MG63 (cell line): ENCODE data around the gene ALS2CL. TPM values are rescaled to one million over a fixed set of nuclear protein-coding genes. Genes with fewer than 3 reads are reported as not detected.

Experiments
- DNase-seq: peaks from one replicate; pipeline ENCODE4 v3.0.0-alpha.2; 2020
- H3K27me3 ChIP-seq: fragments of 250-450 bp; sonication (Bioruptor Pico); 2 replicates; pipeline ENCODE4 v1.5.1; 2020; ENCODE audit warnings: mild to moderate bottlenecking, moderate library complexity
- H3K36me3 ChIP-seq: fragments of 250-450 bp; sonication (Bioruptor Pico); 2 replicates; pipeline ENCODE4 v1.5.1; 2020; ENCODE audit warnings: mild to moderate bottlenecking, moderate library complexity
- H3K4me3 ChIP-seq: fragments of 250-450 bp; sonication (Bioruptor Pico); 2 replicates; pipeline ENCODE4 v1.5.1; 2020; ENCODE audit warnings: mild to moderate bottlenecking, moderate library complexity
- H3K9me3 ChIP-seq: fragments of 250-450 bp; sonication (Bioruptor Pico); 2 replicates; pipeline ENCODE4 v1.5.1; 2020; ENCODE audit warnings: mild to moderate bottlenecking, moderate library complexity
- total RNA-seq: library from RNA; depleted of rRNA; stranded (reverse); fragments of >200 nt; shearing (Covaris generic); gene quantifications from 2 replicates; pipeline ENCODE4 v1.2.3, GENCODE V29; 2014; ENCODE audit warnings: low replicate concordance

Gene ALS2CL
- total RNA-seq, 1 experiment from 2014 or later = 1.2 TPM

DNA sequence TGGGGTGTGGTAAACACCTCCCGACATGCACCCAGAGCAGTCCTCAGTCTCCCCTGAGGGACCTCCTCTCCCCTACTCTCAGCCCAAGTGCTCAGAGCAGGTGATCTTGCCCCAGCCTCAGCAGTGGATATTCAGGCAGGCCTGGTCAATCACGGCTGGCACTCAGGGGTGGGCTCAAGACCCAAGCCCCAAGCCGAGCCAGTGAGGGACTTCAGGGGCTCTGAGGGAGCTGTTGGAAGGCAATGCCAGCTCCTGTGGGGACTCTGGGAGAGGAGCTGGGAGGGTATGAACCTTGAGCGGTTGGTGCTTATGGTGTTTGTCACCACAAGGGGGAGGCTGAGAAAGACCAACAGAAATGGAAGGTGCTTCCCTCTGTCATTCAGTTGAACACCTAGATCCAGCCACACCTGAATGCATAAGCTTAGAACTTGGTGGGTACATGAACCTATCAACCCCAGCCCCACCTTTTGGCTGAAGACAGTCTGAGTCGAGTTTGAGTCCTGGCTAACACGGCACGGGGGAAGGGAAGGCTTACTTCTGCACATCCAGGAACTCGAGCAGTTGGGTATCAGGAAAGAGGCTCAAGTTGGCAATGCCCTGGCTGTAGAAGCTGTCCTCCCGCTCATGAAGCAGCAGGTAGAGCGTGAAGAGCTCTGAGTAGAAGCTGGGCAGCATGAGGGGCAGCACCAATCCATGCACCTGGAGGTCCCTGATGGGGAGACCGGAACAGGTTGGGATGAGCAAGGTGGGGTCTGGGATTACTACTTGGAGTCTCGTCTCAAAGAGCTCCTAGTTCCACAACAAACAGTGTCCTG, 19.2 kb downstream of the ALS2CL start:
- no peak for DNase-seq
- Histone ChIP-seq H3K9me3 (no peaks in the 10 kb centered on the region), H3K27me3 (no peaks in the 10 kb centered on the region), H3K4me3 (no peak overlapping the region), H3K36me3 (no peaks in the 10 kb centered on the region)

DNA sequence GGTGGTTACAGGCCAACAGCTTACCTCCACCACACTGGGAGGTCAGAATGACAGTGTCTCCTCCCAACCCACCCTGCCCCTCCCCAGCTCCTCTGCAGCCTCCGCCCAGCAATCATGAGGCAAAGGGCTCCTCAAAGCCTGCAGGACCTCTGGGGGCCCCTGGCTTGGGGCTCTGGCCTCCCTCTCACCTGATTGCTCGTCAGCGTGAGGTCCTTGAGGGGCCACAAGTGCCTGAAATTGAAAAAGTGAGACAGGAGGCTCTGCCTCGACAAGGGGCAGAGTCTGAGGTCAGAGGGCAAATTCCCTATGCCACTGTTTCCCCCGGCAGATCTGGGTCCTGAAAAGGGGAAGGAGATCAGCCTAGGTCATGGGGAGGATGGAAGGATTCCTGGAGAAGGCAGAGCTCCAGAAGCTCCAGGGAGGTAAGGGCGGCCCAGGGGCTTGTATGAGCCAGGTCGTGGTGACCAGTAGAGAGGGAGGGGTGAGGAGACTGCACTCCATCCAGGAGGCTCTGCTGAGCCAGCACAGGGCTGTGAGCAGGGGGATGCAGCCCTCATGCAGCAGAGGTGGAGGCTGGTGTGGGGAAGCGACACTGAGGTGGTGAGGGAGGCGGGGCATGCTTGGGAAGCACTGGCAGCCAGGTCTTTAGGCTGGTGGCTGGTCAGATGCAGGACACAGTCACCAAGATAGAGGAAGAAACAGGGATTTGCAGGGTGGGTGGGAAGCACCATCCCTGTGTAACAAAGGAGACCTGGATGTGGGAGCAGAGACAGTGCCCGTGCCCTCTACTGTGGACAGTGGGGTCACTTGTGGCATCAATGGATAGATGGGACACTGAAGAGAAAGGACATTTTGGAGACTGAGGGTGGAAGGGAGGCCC, 20.1 kb downstream of the ALS2CL start:
- Histone ChIP-seq H3K27me3 (no peaks in the 10 kb centered on the region), H3K4me3 (no peak overlapping the region), H3K9me3 (no peaks in the 10 kb centered on the region), H3K36me3 (no peaks in the 10 kb centered on the region)
- no peak for DNase-seq

DNA sequence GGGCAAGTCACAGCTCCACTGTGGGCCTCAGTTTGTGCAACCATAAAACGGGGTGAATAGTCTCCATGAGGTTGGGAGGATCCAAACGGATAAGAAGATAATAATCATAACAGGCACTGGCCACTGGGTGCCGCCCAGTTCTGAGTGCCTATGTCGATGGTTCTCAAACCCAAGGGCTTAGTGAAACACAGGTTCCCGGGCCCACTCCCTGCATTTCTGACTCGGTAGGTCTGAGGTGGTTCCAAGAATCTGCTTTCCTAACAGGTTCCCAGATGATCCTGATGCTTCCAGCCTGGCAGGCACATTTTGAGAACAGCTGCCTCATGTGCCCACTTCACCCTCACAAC, 21.2 kb downstream of the ALS2CL start:
- no peaks in the 10 kb centered on the region for H3K27me3 ChIP-seq
- no peaks in the 10 kb centered on the region for H3K36me3 ChIP-seq
- no peak overlapping the region for H3K4me3 ChIP-seq
- DNase-seq = no peak
- no peaks in the 10 kb centered on the region for H3K9me3 ChIP-seq

DNA sequence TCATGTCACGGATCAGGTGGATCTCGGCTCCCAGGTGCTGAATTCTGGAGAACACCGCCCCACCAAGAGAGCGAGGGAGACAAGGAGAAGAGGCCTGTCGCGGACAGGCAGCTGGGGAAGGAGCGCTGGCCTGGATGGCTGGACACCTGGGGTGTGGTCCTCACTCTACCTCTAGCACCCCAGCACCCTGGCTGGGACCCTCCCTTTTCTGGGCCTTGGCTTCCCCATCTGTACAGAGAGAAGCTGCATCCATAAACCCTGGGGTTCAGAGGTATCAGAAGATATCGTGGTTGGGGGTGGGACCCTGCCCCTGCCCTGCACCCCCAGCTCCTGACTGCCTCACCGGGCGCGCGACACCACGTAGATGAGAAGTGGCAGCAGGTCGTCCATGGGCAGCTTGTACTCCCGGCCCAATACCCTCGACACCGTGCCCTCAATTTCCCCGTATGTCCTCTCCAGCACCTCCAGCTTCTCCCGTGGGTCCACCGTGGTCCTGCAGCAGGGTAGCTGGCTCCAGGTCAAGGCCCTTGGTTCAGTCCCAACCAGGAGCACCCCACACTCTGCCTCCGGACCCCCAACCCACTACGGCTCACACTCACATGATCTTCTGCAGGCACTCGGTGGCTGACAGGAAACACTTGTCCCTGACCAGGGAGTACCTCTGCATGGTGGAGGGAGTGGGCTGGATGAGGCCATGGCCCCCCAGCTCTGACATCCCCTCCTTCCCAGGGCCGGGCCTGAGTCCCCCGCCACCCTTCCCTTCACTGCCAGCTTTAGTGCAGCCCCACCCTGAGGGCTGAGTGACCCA, 21.7 kb downstream of the ALS2CL start:
- no peak for DNase-seq
- no peaks in the 10 kb centered on the region for H3K27me3 ChIP-seq
- H3K36me3 ChIP-seq = no peaks in the 10 kb centered on the region
- H3K4me3 ChIP-seq = no peak overlapping the region
- no peaks in the 10 kb centered on the region for H3K9me3 ChIP-seq

DNA sequence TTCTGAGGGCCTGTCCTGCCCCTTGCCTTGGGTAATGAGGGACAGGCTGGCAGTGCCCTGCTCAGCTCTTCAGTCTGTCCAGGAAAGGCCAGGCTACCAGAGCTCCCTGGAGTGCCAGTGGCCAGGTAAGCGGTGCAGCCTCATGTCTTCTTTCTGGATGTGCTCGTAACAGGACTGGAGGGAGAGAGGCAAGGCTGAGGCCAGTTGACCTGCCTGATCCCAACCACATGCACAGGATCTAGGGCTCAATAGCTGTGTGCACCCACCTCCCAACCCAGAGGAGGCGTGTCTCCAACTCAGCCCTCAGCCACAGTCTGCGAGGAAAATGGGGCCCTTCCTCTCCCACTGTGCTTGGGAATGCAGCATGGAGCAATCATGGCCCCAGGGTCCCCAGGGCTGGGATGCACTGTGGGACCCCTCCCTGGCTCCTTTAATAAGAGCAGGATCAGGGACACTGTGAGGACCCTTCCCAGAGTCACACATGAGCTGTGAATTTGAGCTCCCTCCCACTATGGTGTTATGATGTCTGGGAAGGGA, 22.5 kb downstream of the ALS2CL start:
- Histone ChIP-seq H3K4me3 (no peak overlapping the region), H3K36me3 (no peaks in the 10 kb centered on the region), H3K9me3 (no peaks in the 10 kb centered on the region), H3K27me3 (no peaks in the 10 kb centered on the region)
- DNase-seq = no peak

DNA sequence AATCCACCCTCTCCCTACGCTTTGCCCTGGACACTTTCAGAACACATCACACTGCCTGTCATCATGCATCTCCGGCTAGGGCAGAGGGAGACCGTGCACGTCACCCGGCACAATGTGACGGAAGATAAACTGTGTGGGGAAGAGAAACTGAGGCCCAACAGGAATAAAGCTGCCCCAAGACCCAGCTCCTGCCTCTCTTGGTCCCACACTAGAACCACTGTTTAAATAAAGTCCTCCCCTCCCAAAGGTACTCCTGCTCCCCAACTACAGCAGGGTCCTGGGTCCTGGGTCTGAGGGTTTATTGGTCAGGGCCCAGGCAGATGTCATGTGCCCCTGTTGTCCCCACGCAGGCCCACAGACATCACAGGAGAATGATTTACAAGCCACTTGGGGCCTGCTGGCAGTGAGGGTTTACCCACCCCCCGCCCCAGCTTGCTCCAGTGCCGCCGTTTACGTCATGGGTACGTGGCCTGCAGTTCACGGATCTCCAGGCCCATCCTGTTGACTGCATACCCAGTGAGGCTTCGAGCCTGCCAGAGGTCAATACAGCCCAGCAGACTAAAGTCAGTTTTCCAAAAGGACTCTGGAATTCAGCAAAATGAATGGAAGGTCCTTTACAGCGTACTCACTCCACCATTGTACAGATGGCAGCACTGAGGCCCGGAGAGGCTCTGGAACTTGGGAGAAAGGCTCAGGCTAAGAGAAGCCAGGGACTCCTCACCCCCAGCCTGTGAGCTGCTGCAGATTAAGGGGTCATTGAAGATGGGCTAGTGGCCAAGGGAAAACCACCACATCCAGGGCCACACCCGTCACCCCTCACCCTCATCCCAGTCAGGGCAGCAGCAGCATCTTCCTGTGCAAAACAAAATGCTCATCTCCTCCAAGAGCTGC, 23.2 kb downstream of the ALS2CL start:
- no peaks in the 10 kb centered on the region for H3K36me3 ChIP-seq
- no peaks in the 10 kb centered on the region for H3K27me3 ChIP-seq
- DNase-seq = no peak
- H3K4me3 ChIP-seq = no peak overlapping the region
- H3K9me3 ChIP-seq = no peaks in the 10 kb centered on the region

DNA sequence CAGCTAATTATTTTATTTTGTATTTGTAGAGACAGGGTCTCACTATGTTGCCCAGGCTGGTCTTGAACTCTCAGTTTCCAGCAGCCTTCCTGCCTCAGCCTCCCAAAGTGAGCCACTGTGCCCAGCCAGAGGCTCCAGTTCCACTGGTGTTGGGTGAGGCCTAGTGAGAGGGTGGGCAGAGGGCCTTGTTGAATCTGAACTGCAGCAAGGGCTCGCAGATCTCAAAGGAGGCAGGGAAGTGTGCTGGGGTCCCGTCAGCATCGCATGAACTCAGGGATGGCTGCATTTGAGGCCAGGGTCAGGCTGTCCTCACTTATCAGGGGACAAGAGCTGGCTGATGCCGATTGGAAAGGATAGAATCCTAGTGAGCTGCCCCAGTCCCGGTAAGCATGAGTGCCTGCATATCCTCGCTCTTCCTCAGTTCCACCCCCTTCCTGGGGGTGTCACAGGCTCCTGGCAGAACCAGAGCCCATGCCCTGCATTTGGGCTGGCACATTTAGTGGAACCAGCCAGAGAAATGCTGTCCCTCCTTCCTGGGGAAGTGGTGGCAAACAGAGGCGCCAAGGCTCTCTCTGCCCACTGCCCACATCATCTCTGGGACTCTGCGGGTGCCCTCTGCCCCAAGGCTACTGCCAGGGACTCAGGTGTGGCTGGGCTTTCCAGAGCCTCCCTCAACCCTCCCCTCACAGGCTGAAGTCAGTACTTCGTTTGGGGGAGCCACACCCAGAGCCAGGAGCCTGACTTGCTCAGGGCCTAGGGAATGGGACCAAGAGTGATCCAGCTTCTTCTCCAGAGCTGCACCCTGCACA, 24.1 kb downstream of the ALS2CL start:
- no peak overlapping the region for H3K4me3 ChIP-seq
- DNase-seq = no peak

DNA sequence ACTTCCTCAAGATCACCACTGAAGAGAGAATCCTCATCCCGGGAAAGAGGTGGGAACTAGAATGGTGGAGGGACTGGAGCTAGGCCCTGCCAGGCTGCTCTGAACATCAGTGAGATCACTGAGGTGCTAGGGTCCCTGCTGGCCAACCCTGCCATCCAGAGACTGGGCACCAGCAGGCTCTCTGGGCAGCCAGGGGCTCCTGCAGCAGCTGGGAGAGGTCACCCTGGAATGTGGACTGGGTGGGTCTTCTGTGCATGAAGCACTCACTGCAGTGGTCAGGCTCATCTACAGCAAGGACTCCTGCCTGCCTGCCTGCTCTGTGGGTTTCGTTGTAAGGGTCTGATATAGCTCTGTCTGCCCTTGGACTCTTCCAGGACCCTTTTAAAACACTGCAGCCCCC, 24.9 kb downstream of the ALS2CL start:
- H3K4me3 ChIP-seq = no peak overlapping the region
- H3K27me3 ChIP-seq = no peaks in the 10 kb centered on the region
- DNase-seq = no peak
- H3K9me3 ChIP-seq = no peaks in the 10 kb centered on the region
- H3K36me3 ChIP-seq = no peaks in the 10 kb centered on the region

More for the DNA sequence above, 24.1 kb downstream of the ALS2CL start:
- Histone ChIP-seq H3K9me3 (no peaks in the 10 kb centered on the region), H3K27me3 (no peaks in the 10 kb centered on the region), H3K36me3 (no peaks in the 10 kb centered on the region)

DNA sequence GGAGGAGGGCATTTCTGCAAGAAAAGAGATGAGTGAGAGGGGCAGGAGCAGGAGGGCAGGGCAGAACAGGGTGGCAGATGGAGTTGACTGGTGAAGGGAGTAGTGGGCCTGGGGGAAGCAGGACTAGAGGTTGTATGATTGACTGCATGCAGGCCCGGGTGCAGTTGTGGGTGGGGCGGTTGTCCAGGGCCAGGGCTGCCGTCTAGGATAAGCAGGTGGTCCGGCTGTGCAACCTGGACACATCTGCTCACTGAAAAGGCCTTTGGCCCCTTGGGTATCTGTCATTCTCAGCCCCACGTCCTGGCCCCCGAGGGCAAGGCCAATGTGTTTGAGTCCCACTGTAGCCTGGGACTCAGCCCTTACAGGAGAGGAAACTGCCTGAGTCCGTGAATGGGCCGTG, 25.4 kb downstream of the ALS2CL start:
- Histone ChIP-seq H3K4me3 (no peak overlapping the region), H3K9me3 (no peaks in the 10 kb centered on the region), H3K27me3 (no peaks in the 10 kb centered on the region), H3K36me3 (no peaks in the 10 kb centered on the region)
- DNase-seq = no peak

DNA sequence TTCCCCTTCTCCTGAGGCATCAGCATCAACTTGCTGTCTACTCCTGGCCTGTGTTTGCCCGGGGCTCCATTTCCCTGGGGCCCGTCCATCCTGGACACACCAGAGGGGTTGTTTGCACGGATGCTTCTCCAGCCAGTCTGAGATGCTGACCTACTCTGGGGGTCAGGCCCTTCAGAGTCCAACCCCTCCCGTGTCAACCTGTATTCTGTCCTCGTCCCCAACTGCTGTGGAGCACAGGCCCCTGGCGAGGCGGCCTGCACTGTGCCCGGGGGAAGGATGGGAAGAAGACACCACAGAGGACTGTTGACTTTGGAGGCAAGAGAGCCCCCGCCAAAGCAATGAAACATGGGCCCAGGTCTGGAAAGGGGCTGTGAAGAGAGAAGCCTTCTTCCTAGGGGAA, 25.8 kb downstream of the ALS2CL start:
- DNase-seq = no peak
- no peak overlapping the region for H3K4me3 ChIP-seq
- H3K9me3 ChIP-seq = no peaks in the 10 kb centered on the region
- no peaks in the 10 kb centered on the region for H3K36me3 ChIP-seq
- no peaks in the 10 kb centered on the region for H3K27me3 ChIP-seq

DNA sequence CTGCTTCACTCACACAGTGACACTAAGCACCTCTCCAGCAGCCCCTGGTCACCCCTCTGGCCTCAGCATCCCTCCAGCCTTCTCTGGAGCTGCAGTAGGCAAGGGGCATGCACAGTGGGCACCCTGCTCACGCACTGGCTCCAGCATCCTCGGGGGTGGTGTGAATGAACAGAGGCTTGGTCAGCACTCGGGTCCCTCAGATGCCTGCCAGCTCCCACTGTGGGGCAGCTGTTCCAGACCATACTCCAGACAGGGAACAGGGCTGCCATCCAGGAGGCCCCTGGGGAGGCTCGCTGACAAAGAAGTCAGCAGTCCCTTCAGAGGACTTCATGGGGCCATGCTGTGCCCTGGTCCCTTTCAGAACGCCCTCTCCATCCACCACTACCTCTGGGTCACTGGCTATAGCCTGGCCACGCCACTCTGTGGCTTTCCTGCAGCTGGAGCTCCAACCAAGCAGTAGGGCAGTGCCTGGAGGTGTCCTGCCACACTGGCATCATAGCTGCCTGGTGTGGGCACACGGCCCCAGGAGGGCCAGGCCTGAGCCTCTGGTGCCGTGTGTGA, 26.3 kb downstream of the ALS2CL start:
- H3K9me3 ChIP-seq = no peaks in the 10 kb centered on the region
- H3K27me3 ChIP-seq = no peaks in the 10 kb centered on the region
- DNase-seq = no peak
- H3K36me3 ChIP-seq = no peaks in the 10 kb centered on the region
- no peak overlapping the region for H3K4me3 ChIP-seq

DNA sequence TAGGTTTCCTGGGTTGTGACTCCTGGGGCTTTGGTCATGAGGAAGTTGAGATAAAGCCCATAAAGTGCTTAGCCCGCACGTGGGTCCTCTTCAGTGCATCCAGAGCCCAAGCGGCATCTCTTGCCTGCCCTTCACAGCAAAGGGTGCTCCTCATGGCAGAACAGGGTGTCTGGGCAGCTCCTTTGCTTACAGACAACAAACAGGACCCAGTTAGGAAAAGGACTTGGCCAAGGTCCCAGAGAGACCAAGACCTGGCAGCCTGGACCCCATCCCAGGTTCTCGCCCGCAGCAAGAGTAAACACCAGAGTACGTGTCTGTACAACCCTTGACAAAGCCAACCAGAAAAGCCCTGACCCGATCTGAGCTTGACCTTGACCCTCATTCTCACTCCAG, 27.0 kb downstream of the ALS2CL start:
- Histone ChIP-seq H3K4me3 (no peak overlapping the region), H3K9me3 (no peaks in the 10 kb centered on the region), H3K27me3 (no peaks in the 10 kb centered on the region), H3K36me3 (no peaks in the 10 kb centered on the region)
- DNase-seq = no peak

DNA sequence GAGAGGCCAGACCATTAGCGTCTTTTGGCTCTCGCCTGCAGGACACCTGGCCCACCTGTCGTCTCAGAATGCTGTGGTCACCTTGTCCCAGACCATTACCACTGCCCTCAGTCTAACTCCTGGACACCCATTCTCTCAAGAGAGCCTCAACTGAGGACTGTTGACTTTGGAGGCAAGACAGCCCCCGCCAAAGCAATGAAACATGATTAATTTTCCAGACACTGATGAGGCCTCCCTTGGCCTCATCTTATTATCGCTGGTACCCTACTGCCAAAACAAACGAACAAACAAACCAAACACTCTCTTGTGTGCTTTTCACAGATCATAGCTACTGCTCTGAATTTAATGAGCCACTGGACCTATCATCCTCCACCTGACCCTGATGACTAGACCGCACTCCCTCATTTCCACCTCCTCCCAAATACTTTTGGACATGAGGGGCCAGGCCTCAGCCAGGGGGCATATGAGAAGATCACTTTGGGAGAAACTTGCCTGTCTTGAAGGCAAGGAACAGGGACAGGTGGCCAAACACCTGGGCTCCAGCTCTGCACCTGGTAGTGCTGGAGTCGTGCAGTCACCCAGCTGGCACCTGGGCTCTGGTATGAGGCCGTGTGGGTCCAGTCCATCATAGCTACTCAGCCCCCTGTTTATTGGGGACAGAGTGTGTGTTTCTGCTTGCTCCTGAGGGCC, 27.6 kb downstream of the ALS2CL start:
- H3K27me3 ChIP-seq = no peaks in the 10 kb centered on the region
- no peaks in the 10 kb centered on the region for H3K9me3 ChIP-seq
- H3K4me3 ChIP-seq = no peak overlapping the region
- H3K36me3 ChIP-seq = no peaks in the 10 kb centered on the region
- no peak for DNase-seq

DNA sequence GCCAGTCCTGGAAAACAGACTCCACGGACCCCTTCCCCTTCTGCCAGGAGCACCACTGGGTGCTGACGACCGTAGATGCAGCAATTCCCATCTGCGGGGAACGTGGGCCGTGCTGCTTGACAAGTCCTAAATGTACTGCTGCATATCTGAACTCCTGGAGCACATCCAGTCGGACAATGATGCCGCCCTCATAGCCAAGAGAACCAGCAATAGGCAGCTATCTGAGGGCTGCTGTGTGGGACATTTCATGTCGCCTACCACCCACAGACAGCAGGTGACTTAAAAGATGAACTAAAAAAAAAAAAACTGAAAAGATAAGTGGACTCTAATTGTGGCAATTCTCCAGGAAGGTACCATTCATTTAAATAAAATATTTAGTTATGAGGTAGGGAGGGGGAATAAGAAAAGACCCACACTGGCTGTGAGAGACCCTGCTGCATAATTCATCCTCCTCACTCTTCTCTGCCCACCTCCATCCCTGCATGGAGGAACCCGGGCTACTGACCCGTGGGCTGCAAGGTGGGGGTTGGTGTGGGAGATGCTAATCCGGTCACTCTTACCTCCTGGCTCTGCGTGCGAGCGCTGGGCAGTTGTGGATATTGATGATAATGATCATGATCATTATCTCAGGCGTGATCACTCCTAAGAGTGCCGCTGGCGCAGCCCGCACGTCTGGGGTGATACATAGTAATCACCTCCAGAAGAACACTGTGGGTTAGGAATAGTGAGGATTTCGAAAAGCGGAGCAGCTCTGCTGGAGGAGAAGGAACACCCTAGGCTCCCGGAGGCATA, 28.3 kb downstream of the ALS2CL start:
- Histone ChIP-seq H3K27me3 (no peaks in the 10 kb centered on the region), H3K4me3 (no peak overlapping the region), H3K9me3 (no peaks in the 10 kb centered on the region), H3K36me3 (no peaks in the 10 kb centered on the region)
- no peak for DNase-seq
